DMS114 treated with DMSO at 0.1 percent for 48 hours (cell line): Measurements from ENCODE around the gene CIBAR2.

ENCODE experiments used
- DNase-seq: peaks from one replicate; lab custom pipeline; 2025; ENCODE audit not compliant: unreplicated experiment; lab: John Stamatoyannopoulos, UW

CIBAR2 gene

GRCh38 chr16:85103114-85104079, 8.9 kb downstream of the CIBAR2 start:
- DNase-seq: no peak

DNA sequence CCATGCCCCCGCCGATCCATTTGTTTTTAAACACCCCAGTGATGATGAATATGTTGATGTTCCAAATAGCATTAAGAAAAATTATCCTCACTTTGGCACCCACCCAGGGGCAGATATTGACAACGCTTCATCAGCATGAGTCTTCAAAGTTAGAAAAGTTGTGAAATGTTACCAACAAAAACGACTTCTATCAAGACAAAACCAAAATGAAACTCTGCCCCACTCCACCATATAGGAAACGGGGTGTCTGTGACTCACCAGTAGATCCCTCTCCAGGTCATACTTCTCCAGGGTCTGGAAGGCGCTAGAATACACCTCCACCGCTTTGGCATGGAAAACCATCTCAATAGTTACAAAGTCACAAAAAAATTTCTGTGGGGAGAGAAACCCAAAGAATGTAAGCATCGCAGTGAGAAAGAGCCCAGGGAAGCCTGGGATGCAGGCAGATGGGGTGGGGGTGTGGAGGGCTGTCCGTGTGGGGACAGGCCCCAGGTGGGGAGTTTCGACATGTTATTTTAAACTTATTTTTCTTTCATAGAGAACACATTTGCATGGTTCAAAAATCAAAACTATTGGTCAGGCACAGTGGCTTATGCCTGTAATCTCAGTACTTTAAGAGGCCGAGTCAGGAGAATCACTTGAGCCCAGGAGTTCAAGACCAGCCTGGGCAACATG, 10.2 kb downstream of the CIBAR2 start:
- DNase-seq: no peak

- DNase-seq: no peak
Observed at GRCh38 chr16:85100265-85100664, 12.0 kb downstream of the CIBAR2 start.

- no peak for DNase-seq
Observed at GRCh38 chr16:85098565-85098964, 13.7 kb downstream of the CIBAR2 start.

- no peak for DNase-seq
Observed at GRCh38 chr16:85096921-85097320, 15.4 kb downstream of the CIBAR2 start.

- DNase-seq: no peak
Observed at GRCh38 chr16:85094812-85095211, 17.5 kb downstream of the CIBAR2 start.

DNA sequence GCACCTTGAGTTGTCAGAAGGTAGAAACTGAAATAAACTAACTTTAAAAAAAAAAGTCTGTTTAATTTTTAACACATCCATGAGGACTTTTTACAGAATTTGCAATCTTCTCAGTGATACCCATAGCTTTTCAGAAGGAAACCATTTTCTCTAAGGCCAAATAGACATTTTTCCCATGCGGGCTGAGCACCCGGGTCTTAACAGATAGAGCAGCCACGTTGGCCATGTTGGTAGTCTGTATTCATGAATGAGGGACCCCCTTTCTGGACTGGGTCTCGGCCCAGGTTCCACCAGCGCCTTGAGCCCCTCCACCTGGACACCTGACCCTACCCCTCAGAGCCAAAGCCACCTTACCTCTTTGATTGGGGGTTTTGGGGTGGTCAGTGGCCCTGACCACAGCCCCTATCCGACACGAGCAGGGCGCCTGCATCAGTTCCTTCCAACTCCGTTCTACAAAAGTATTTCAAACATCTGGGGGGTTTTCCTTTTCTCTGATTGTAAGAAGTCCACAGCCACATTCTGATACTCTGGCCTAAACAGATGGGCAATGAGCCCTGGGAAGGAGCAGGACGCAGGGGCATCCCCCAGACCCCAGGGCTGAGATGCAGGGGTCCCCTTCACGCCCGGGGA, 18.0 kb downstream of the CIBAR2 start:
- DNase-seq: no peak

GRCh38 chr16:85093705-85094104, 18.6 kb downstream of the CIBAR2 start:
- no peak for DNase-seq

DNA sequence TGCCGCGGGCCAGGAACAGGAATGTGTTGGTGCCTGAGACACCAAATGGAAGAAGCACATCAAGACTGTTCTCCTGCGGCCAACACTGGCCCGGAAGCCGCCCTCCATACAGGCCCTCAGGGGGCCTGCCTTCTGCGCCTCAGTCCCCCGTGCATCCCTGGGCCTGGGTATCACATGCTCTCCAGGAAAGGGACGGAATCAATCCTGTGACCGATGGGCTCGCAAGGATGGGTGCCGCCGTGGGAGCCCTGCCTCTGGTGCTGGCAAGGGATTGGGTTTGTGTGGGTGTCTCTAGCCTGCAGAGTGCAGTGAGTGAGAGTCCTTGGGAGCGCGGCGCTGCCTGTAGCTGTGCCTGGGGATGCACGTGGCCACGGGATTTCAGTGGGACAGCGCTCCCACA, 19.4 kb downstream of the CIBAR2 start:
- no peak for DNase-seq

- DNase-seq: no peak
Observed at GRCh38 chr16:85092309-85092708, 20.0 kb downstream of the CIBAR2 start.

- DNase-seq: no peak
Observed at GRCh38 chr16:85091522-85091910, 20.8 kb downstream of the CIBAR2 start.

DNA sequence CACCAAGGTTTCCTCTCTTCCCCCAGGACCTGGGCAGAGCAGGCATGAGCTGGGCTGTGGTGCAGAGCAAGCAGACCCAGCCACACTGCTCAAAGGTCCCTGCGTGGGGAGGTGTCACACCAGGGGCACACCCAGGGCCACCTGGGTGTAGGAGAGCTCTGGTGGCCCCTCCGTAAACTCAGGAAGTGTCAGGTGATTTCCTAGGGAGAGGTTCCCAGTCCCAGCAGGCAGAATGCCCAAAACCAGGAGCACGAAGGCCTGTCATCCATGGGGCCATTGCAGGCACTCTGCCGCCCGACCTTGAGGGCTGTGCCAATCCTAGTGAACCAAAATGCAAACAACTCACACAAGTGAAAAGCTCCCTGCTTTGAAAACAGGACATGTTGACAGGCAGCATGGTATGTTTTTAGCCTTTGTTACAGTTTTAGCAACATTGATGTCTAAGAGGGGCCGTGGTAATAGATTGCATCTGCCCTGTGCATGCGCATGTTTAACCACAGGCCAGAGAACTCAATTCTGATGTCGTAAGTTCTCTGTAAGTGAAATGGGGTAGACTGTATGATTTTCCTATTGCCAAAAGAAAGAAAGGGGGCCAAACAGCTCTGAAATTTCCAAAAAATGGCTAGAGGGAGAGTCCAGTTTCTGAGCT, 21.3 kb downstream of the CIBAR2 start:
- no peak for DNase-seq

- DNase-seq: no peak
Observed at GRCh38 chr16:85090181-85090580, 22.1 kb downstream of the CIBAR2 start.

GRCh38 chr16:85089525-85089924, 22.7 kb downstream of the CIBAR2 start:
- no peak for DNase-seq

DNA sequence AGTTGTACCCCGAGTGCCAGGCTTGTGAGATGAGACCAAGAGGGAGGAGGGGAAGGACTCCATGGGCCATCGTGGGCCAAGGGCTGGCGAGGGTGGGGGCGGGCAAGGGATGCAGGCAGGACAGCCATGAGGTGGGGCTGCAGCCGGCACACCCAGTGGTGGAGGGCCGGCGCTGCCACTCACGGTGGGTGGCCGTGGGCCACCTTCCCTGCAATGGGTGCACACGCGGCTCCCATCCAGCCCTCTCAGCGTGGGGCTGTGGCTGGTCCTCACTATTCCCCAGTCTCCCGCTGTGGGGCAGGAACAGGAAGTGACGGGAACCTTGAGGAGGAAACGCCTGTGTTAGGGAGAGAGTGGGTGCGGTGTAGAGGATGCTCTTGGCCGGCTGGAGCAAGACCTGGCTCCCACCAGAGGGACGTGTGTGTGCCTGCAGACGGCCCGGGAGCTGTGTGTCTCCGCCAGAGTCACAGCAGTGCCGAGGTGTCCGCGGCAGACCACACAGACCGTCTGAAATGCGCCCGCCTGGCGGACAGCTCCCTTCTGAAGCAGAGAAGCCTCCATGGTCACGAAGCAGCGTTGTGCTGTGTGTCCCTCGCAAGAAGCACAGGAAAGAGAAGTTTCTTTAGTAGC, 23.6 kb downstream of the CIBAR2 start:
- no peak for DNase-seq

DNA sequence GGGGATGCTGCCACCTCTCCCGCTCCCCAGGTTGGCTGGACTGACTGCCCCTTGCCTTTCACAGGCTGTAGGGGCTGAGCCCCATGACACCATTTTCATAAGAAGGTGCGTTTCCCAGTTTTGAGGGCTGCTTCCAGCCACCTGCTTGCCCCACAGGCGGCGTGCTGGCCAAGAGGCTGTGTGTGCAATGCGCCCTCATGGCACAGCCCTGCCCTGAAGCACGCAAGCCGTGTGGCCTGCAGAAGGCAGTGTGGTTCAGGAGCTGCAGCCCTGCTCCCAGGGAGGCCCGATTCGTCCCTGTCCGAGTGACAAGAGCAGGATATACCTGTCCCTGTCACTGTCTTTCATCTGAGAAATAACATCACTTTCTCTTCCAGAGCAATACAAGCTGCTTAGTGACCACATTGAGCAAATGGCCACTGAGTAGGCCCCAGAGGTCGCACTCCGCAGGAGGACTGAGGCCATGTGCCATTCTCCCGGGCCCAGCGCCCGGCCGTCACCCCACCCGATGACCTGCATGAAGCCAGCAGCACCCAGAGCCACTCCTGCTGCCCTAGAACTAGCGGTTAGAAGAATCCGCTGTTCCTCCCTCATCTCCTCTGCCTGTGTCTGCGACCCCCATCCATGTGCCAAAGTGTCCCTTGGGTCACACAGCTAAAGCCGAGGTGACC, 24.2 kb downstream of the CIBAR2 start:
- no peak for DNase-seq

GRCh38 chr16:85086347-85087291, 25.7 kb downstream of the CIBAR2 start:
- peak; percentile 15 for DNase-seq

DNA sequence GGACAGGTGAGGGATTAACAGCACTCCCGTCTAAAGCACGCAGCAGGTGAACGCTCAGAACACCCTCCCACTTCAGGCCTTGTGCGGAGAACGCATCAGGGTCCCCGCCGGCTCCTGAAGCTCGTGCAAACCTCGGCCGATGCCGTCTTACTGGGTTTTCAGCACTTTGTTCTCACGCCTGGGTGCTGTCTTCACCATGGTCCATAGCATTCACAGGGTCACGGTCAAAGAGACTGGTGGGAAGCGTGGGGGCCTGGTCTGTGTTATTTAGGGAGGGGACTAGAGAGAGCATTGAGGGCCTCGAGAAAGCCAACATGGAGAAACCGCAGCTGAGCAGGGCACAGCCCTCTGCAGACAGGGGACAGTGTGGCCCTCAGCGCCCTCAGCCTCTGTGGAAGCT, 26.6 kb downstream of the CIBAR2 start:
- no peak for DNase-seq

DNA sequence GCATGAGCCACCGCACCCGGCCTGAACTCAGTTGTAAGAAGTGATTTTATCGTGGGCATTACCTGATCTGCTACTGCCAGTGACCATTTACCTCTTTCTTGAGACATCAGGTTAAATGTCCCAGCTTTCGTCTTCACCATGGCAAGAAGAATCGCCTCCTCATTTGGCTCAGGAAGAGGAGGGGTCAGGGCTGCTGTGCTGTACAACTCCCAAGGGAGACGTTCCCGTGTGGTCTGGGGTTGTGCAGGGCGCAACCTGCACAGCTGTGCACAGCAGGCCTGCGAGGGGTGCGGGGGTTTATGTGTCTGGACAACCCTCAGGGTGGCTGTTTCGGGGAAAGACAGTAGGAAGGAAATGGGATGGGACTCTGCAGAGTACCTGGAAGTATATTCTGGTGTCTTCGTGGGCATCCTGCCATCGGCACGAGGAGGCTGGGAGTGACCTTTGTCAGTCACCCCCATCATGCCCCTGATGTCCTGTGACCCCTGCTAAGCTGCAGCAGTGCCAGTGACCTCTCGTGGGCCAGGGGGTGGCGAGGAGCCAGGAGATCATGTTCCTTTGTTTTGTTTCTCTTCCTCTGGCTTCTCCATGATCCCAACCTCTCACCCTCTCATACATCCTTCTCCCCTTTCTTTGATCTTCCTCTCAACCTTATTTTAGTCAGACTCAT, 27.3 kb downstream of the CIBAR2 start:
- DNase-seq: no peak
